Stomach (tissue), 9 donors: ENCODE measurements around the gene ALDH7A1. TPM values are rescaled to one million over a fixed set of nuclear protein-coding genes. Genes with fewer than 3 reads are reported as not detected.

Experiments used
- DNase-seq, 2 donors: peaks; one replicate each; pipeline versions ENCODE4 v3.0.0 to v3.0.0-alpha.2; 2013 to 2019
- H3K27ac ChIP-seq, 5 donors: fragments of 200-600 bp in 4 of 5; sonication (generic) in 4 of 5; one replicate each; pipeline ENCODE4 v1.5.1; 2013 to 2019; ENCODE audit warnings: mild to moderate bottlenecking in 1 of 5, moderate library complexity in 1 of 5
- H3K27me3 ChIP-seq, 3 donors: fragments of 200-600 bp; sonication (generic); one replicate each; pipeline ENCODE4 v1.5.1; 2017 to 2019; ENCODE audit warnings: mixed run types in 1 of 3
- H3K36me3 ChIP-seq, 4 donors: fragments of 200-600 bp; sonication (generic); 1 replicate in 3 of 4; 2 replicates in 1 of 4; pipeline ENCODE4 v1.5.1; 2016 to 2019
- H3K4me1 ChIP-seq, 4 donors: fragments of 200-600 bp; sonication (generic); one replicate each; pipeline ENCODE4 v1.5.1; 2016 to 2019
- H3K4me3 ChIP-seq, 4 donors: fragments of 200-600 bp; sonication (generic) in 3 of 4; one replicate each; pipeline ENCODE4 v1.5.1; 2016 to 2019; ENCODE audit warnings: mild to moderate bottlenecking in 1 of 4
- H3K9me3 ChIP-seq, 4 donors: fragments of 200-600 bp; sonication (generic); one replicate each; pipeline ENCODE4 v1.5.1; 2016 to 2019
- CTCF ChIP-seq, 7 experiments: fragments of 450-650 bp in 4 of 7; fragments of 200-600 bp in 3 of 7; sonication (generic) in 3 of 7; IDR thresholded peaks; one replicate each; pipeline ENCODE4 v1.5.1; 2016 to 2019; ENCODE audit warnings: antibody characterized with exemption in 7 of 7, control low read depth in 2 of 7, mild to moderate bottlenecking in 1 of 7
- EP300 ChIP-seq: sonication (generic); formaldehyde crosslinking; IDR thresholded peaks from one replicate; pipeline ENCODE4 v1.6.1; 2017; ENCODE audit warnings: antibody characterized with exemption
- POLR2A ChIP-seq, 4 donors: fragments of 450-650 bp; IDR thresholded peaks; one replicate each; pipeline ENCODE4 v1.6.1; 2016; ENCODE audit warnings: antibody characterized with exemption in 4 of 4, control low read depth in 2 of 4, mild to moderate bottlenecking in 1 of 4, moderate library complexity in 1 of 4
- POLR2AphosphoS5 ChIP-seq, 3 donors: sonication (generic); formaldehyde crosslinking; IDR thresholded peaks; one replicate each; pipeline ENCODE4 v1.6.1; 2016; ENCODE audit warnings: antibody characterized with exemption in 3 of 3
- WGBS, 5 donors: extraction: QIAGEN DNeasy Blood & Tissue Kit in 3 of 5; methylation state at CpG; one replicate each; pipeline versions ENCODE4 v1.1.5 to v1.1.7; 2013 to 2018; 5-methylcytosine and 5-hydroxymethylcytosine counted together
- intact Hi-C: fragments of 100-400 bp; cut with DNase I; formaldehyde crosslinking; loops from one replicate; pipeline ENCODE4 v1.15.1; 2023; ENCODE audit warnings: low total_unique reads
- polyA plus RNA-seq, 3 donors: library from polyadenylated mRNA; stranded (reverse); fragments of 200-250 nt; gene quantifications; one replicate each; pipeline ENCODE4 v1.2.3, GENCODE V29; 2013
- total RNA-seq, 5 donors: library from RNA; depleted of rRNA; stranded (reverse); fragments of >200 nt; gene quantifications; one replicate each; pipeline versions ENCODE4 v1.1.0 to v1.2.3, GENCODE V29; 2014 to 2016
- donor health status: healthy with polysubstance abuse.
- donor health status: Bipolar disorder and iron deficiency.
- donor health status: healthy.

Gene ALDH7A1
- total and polyA plus RNA-seq, 8 donors = 4.9 to 55.6 (median 32.6) TPM

- no peaks in the 10 kb centered on the region for H3K27me3 ChIP-seq
- TF ChIP-seq POLR2AphosphoS5 (IDR thresholded peaks at IDR 0.05) (no peak), POLR2A (IDR thresholded peaks at IDR 0.05) (no peak), CTCF (IDR thresholded peaks at IDR 0.05) (no peak), EP300 (no peak)
- H3K4me1 ChIP-seq = peaks cover 0 to 28% (median 11%) of the 10 kb centered on the region in 4 donors
- WGBS, 5 donors = 64 to 77% (median 72%) methylated on average over 7 of the region's 7 CpGs
- no peaks in the 10 kb centered on the region for H3K9me3 ChIP-seq
- no peak overlapping the region for H3K4me3 ChIP-seq
- no peak for DNase-seq
- intact Hi-C loops = no loop called here
- peaks cover 59 to 100% (median 99%) of the 10 kb centered on the region in 4 donors for H3K36me3 ChIP-seq
- H3K27ac ChIP-seq = peak overlapping the region in 3 of 5 donors; percentile 42 to 70 (median 58)
Measured at GRCh38 chr5:126488443-126489065, 106.5 kb downstream of the ALDH7A1 start.

- Histone ChIP-seq H3K36me3 (peaks cover 55 to 100% (median 96%) of the 10 kb centered on the region in 4 donors), H3K4me1 (peaks cover 0 to 28% (median 11%) of the 10 kb centered on the region in 4 donors), H3K9me3 (no peaks in the 10 kb centered on the region), H3K27me3 (no peaks in the 10 kb centered on the region), H3K27ac (peak overlapping the region in 3 of 5 donors; percentile 42 to 70 (median 58)), H3K4me3 (no peak overlapping the region)
- DNase-seq = no peak
- intact Hi-C loops = no loop called here
- TF ChIP-seq POLR2A (IDR thresholded peaks at IDR 0.05) (no peak), CTCF (IDR thresholded peaks at IDR 0.05) (no peak), EP300 (no peak), POLR2AphosphoS5 (IDR thresholded peaks at IDR 0.05) (no peak)
Measured at GRCh38 chr5:126487596-126487995, 107.4 kb downstream of the ALDH7A1 start.

- WGBS, 5 donors = 88 to 95% (median 94%) methylated on average over 3 of the region's 3 CpGs
- intact Hi-C loops = no loop called here
- H3K36me3 ChIP-seq = peaks cover 55 to 100% (median 96%) of the 10 kb centered on the region in 4 donors
Measured at GRCh38 chr5:126486332-126486731, 108.7 kb downstream of the ALDH7A1 start.

GRCh38 chr5:126484253-126484652, 110.8 kb downstream of the ALDH7A1 start:
- Histone ChIP-seq H3K27me3 (no peaks in the 10 kb centered on the region), H3K36me3 (peaks cover 53 to 94% (median 94%) of the 10 kb centered on the region in 4 donors), H3K4me3 (no peak overlapping the region), H3K27ac (peak overlapping the region in 1 of 5 donors; percentile 54), H3K4me1 (peaks cover 0 to 26% (median 10%) of the 10 kb centered on the region in 4 donors), H3K9me3 (no peaks in the 10 kb centered on the region)
- no peak for DNase-seq
- TF ChIP-seq POLR2AphosphoS5 (IDR thresholded peaks at IDR 0.05) (no peak), CTCF (IDR thresholded peaks at IDR 0.05) (no peak), POLR2A (IDR thresholded peaks at IDR 0.05) (no peak), EP300 (no peak)
- intact Hi-C loops = no loop called here
- 66 to 93% (median 83%) methylated on average over 2 of the region's 2 CpGs for WGBS, 5 donors

More at GRCh38 chr5:126486332-126486731, 108.7 kb downstream of the ALDH7A1 start:
- no peak for DNase-seq
- no peak for TF ChIP-seq POLR2AphosphoS5 (IDR thresholded peaks at IDR 0.05)
- no peak for TF ChIP-seq EP300
- no peak for TF ChIP-seq CTCF (IDR thresholded peaks at IDR 0.05)
- no peak for TF ChIP-seq POLR2A (IDR thresholded peaks at IDR 0.05)
- Histone ChIP-seq H3K4me3 (no peak overlapping the region), H3K9me3 (no peaks in the 10 kb centered on the region), H3K27ac (no peak overlapping the region), H3K4me1 (peaks cover 0 to 28% (median 11%) of the 10 kb centered on the region in 4 donors), H3K27me3 (no peaks in the 10 kb centered on the region)
